IPS DF 6.9 (cell line): ENCODE results near the gene EIF4G2.

Source experiments
- DNase-seq: peaks from one replicate; pipeline ENCODE4 v3.0.0-alpha.2; 2013; ENCODE audit warnings: low read depth, low spot score
- H3K27ac ChIP-seq: one replicate; pipeline ENCODE4 v1.5.1; 2013; ENCODE audit warnings: low read length, control low read depth
- H3K27me3 ChIP-seq: 2 replicates; pipeline ENCODE4 v1.6.1; 2013; ENCODE audit warnings: mild to moderate bottlenecking, low read length; ENCODE audit not compliant: control insufficient read depth, insufficient read depth
- H3K36me3 ChIP-seq: 2 replicates; pipeline ENCODE4 v1.6.1; 2013; ENCODE audit warnings: low read length; ENCODE audit not compliant: control insufficient read depth, insufficient read depth
- H3K4me1 ChIP-seq: 2 replicates; pipeline ENCODE4 v1.6.1; 2013; ENCODE audit warnings: low read length; ENCODE audit not compliant: control insufficient read depth, insufficient read depth
- H3K4me3 ChIP-seq: 2 replicates; pipeline ENCODE4 v1.5.1; 2013; ENCODE audit warnings: mild to moderate bottlenecking, low read length
- H3K9me3 ChIP-seq: 2 replicates; pipeline ENCODE4 v1.6.1; 2013; ENCODE audit warnings: low read length, inconsistent platforms; ENCODE audit not compliant: control insufficient read depth, insufficient read depth
- WGBS: extraction: QIAGEN DNeasy Blood & Tissue Kit; methylation state at CpG from one replicate; pipeline ENCODE4 v1.1.7; 2013; ENCODE audit warnings: mixed read lengths, missing lambda C conversion rate; ENCODE audit not compliant: insufficient read length, insufficient coverage; 5-methylcytosine and 5-hydroxymethylcytosine counted together

Gene EIF4G2

DNA sequence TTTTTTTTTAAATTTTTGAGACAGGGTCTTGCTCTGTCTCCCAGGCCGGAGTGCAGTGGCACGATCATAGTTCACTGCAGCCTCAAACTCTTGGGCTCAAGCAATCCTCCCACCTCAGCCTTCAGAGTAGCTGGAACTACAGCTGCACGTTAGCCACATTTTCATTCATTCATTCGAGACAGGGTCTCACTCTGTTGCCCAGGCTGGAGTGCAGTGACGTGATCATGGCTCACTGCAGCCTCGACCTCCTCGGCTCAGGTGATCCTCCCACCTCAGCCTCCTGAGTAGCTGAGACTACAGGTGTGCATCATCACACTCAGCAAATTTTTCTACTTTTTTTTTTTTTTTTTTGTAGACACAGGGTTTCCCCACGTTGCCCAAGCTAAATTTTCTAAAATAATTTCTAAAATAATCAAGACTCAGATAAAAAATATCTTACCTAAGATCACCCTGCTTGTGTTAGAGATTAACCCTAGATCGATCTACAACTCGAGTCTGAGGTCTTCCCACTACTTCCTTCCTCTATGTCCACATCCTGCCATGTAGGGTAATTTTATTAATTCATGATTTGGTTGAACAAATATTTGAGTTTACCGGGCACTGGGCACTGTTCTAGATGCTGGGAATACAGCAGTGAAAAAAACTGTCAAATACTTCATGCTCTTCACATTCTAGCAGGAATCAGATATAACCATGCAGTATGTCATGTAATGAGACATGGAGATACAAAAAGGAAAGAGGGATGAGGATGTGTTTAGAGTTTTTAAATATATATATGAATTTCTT lies 15.1 kb downstream of the EIF4G2 start:
- Histone ChIP-seq H3K4me3 (no peak overlapping the region), H3K36me3 (peaks cover 12% of the 10 kb centered on the region; the same call in 1 of the 2 replicates), H3K4me1 (no peaks in the 10 kb centered on the region), H3K9me3 (no peaks in the 10 kb centered on the region), H3K27ac (no peak overlapping the region), H3K27me3 (no peaks in the 10 kb centered on the region)
- whole genome bisulfite sequencing: no CpG with 5 or more reads among the region's 11 CpGs
- DNase-seq: no peak

DNA sequence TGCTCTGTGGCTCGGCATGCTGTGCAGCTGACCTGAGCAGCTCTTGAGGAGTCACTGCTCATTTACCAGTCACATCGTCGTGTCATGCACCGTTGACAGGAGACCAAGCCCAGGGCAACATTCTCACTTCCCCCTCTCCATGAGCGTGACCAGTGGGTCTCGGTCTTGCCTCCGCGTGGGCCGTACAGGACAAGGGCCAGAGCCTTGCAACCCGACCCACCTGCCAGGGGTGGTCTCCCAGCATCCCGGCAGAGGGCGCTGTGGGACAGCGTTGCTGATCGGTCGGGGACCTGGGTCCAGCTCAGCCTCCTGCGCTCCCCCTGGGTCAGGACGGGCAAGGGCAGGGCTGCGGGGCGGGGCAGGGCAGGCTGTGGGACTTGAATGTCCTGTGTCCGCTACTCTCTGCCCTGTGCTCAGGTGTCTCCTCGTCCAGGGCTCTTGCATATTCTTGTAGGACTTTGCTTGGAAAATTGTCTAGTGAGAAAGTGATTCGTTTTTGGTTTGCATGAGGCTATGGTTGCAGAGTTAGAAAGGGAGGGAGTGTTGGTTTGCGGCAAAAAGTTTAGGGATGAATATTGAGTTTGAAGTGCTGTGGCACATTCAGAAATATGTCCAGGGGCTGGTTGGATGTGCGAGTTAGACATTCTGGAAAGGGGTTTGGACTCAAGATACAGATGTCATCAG lies 16.2 kb downstream of the EIF4G2 start:
- H3K9me3 ChIP-seq: no peaks in the 10 kb centered on the region
- H3K27me3 ChIP-seq: no peaks in the 10 kb centered on the region
- H3K36me3 ChIP-seq: peaks cover 4% of the 10 kb centered on the region; the same call in 1 of the 2 replicates
- 100% methylated on average over 1 of the region's 24 CpGs for WGBS
- H3K27ac ChIP-seq: no peak overlapping the region
- H3K4me1 ChIP-seq: no peaks in the 10 kb centered on the region
- no peak overlapping the region for H3K4me3 ChIP-seq
- peak; percentile 88 for DNase-seq

DNA sequence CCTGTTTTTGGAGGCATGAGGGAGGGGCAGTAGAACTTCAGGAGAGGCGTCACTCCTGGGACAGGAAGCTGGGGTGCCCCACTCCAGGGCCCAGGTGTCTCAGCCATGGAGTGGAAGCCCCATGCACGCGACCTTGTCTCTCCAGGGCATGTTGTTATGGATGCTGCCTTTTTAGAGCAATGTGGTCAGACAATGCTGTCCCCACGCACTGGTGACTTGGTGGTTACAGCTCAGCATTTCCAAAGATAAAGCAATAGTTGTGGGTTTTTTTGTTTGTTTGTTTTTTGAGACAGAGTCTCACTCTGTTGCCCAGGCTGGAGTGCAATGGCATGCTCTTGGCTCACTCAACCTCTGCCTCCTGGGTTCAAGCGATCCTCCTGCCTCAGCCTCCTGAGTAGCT lies 22.3 kb downstream of the EIF4G2 start:
- Histone ChIP-seq H3K9me3 (no peaks in the 10 kb centered on the region), H3K4me3 (no peak overlapping the region), H3K36me3 (no peaks in the 10 kb centered on the region), H3K27ac (no peak overlapping the region), H3K27me3 (no peaks in the 10 kb centered on the region), H3K4me1 (no peaks in the 10 kb centered on the region)
- DNase-seq: no peak
- no CpG with 5 or more reads among the region's 5 CpGs for WGBS

DNA sequence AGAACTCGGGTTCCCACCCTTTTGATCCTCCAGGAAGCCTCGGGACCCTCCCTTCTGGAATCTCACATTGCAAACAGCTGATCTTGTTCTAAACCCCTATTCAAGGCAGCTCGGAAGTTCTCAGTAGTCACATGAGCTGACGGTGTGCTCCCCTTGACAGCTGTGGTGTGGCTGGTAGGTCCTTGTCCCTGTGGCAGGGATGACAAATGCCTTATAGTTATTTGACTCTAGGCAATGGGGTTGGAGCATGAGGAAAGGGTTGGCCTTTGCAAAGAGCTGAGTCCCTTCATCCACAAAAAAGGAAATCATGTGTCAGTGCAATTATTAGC lies 23.6 kb downstream of the EIF4G2 start:
- Histone ChIP-seq H3K4me3 (no peak overlapping the region), H3K4me1 (no peaks in the 10 kb centered on the region), H3K36me3 (no peaks in the 10 kb centered on the region), H3K27me3 (no peaks in the 10 kb centered on the region), H3K27ac (no peak overlapping the region), H3K9me3 (no peaks in the 10 kb centered on the region)
- no peak for DNase-seq
- no CpG with 5 or more reads among the region's 4 CpGs for WGBS

DNA sequence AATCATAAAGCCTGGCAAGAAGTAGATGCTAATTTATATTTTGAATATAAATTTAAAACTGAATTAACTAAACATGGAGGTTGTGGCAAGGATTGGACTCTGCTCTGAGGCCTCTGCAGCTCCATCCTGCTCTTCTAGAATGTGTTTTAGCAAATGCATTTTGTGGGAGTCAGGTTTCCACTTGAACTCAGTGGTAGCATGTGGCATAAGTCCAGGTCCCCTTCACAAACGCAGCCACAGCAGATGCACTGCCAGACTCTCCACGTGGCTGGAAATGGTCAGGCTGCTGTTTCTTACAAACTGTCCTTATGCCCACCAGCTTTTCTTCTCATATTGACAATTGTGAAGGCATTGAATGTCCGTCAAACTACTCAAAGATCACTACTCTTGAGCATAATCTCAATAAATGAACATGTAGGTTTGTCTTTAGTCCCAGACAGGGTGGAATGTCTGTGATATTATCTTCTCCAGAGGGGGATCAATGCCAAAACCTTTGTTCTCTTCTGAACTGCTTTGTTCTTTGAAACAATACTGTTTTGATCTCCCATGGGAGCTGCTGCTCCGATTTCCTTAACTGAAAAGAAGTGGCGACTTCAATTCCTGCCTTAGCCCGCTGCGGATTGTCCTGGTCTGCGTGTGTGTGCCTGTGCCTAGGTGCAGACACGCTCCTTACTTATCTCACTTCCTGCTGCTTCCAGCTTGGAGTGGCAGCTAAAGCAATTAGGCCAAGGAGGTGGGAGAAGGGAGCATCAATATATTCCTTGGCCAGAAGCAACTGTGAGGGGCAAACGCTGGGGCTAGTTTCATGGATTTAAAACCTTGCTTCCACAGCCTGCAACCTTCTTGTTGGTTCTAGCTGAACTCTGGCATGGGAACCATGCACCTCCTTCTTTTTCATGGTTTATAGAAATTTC lies 24.2 kb downstream of the EIF4G2 start:
- no peak overlapping the region for H3K27ac ChIP-seq
- no peaks in the 10 kb centered on the region for H3K9me3 ChIP-seq
- H3K4me3 ChIP-seq: no peak overlapping the region
- H3K4me1 ChIP-seq: no peaks in the 10 kb centered on the region
- no CpG with 5 or more reads among the region's 10 CpGs for WGBS
- no peaks in the 10 kb centered on the region for H3K27me3 ChIP-seq
- H3K36me3 ChIP-seq: no peaks in the 10 kb centered on the region
- DNase-seq: no peak

DNA sequence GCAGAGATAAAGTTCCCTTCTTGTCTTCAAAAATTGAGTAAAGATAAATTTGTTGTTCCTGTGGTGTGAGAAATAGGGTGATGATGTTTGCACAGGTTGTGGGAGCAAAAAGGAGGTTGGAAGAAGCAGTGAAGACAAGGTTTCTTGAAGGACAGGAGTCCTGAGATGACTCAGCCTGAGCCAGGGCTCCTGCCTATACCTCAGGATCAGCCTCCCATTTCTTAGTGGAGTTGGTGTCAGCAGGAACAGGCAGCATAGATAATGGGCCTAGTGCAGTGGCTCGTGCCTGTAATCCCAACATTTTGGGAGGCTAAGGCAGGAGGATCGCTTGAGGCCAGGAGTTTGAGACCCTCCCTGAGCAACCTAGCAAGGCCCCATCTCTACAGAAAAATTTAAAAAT lies 28.7 kb downstream of the EIF4G2 start:
- Histone ChIP-seq H3K27ac (no peak overlapping the region), H3K4me1 (no peaks in the 10 kb centered on the region), H3K9me3 (no peaks in the 10 kb centered on the region), H3K4me3 (no peak overlapping the region), H3K27me3 (no peaks in the 10 kb centered on the region), H3K36me3 (peaks cover 3% of the 10 kb centered on the region; the same call in 1 of the 2 replicates)
- no CpG with 5 or more reads among the region's 2 CpGs for WGBS
- no peak for DNase-seq

DNA sequence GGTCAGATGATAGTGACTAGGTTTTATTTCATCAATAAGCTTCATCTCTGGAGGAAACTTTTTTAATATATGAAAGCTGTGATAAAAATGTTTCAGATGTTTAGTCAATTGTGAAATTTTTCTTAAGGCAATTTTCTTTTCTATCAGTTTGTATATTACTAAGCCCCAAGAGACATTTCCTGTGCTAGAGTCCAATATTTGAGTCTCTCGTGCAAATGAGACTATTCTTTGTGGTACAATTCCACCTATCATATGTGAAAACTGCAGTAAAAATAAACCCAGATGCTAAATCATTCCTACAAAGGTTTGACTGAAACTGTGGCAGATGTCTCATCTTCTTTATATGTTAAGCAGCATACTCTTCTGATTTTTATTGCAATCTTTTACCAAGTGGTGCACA lies 29.6 kb downstream of the EIF4G2 start:
- H3K27me3 ChIP-seq: no peaks in the 10 kb centered on the region
- no CpG with 5 or more reads among the region's 1 CpG for WGBS
- peaks cover 8% of the 10 kb centered on the region; the same call in 1 of the 2 replicates for H3K36me3 ChIP-seq
- H3K9me3 ChIP-seq: no peaks in the 10 kb centered on the region
- no peak overlapping the region for H3K4me3 ChIP-seq
- no peak for DNase-seq
- no peak overlapping the region for H3K27ac ChIP-seq
- H3K4me1 ChIP-seq: no peaks in the 10 kb centered on the region

DNA sequence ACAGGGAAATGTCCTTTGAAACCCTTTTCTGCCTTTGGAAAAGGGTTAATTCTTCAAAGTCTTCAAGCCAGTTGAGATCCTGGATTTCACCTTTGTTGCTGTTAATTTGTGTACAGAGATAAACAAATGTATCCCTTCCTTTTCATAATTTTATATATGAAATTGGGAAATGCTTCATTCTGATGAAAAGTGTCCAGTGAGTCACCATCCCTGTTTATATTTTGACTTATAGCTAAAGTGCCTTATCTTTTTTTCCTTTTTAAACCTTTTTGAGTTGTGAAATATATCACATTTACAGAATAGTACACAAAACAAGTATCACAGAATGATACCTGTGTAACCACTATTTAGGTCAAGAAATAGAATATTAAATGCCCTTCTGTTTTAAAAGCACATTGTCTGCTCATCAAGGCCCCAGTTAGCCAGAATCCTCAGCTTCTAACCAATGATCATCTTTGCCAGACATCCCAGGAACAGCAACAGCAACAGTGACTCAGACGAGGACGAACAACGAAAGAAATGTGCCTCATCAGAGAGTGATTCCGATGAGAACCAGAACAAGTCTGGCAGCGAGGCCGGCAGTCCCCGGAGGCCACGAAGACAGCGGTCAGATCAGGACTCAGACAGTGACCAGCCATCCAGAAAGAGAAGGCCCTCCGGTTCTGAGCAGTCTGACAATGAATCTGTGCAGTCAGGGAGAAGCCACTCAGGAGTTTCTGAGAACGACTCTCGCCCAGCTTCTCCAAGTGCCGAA lies 30.3 kb downstream of the EIF4G2 start:
- no CpG with 5 or more reads among the region's 13 CpGs for WGBS
- H3K4me3 ChIP-seq: no peak overlapping the region
- H3K9me3 ChIP-seq: no peaks in the 10 kb centered on the region
- H3K4me1 ChIP-seq: no peaks in the 10 kb centered on the region
- H3K27ac ChIP-seq: no peak overlapping the region
- DNase-seq: no peak
- H3K27me3 ChIP-seq: no peaks in the 10 kb centered on the region
- H3K36me3 ChIP-seq: peaks cover 8% of the 10 kb centered on the region; the same call in 1 of the 2 replicates

DNA sequence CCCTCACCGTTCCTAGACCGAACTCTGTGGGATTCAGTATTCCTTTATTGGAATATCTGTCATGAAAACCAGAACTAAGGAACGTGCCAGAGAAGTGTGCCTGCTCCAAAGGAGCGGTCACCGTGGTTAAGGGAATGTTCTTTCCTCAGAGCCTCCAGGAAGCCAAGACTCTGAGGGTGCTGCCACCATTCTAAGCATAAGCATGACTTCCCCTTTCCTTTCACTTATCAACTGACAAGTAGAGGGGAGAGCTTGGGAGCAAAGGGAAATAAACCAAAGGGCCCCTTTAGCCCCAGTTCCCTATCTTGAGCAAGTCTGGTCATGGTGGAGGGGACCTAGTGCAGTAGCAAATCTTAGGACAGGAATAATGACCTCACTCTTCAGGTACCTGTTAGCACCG lies 30.9 kb downstream of the EIF4G2 start:
- H3K27me3 ChIP-seq: no peaks in the 10 kb centered on the region
- no peaks in the 10 kb centered on the region for H3K9me3 ChIP-seq
- no peaks in the 10 kb centered on the region for H3K4me1 ChIP-seq
- H3K4me3 ChIP-seq: no peak overlapping the region
- no peak overlapping the region for H3K27ac ChIP-seq
- DNase-seq: no peak
- H3K36me3 ChIP-seq: peaks cover 8% of the 10 kb centered on the region; the same call in 1 of the 2 replicates
- WGBS: no CpG with 5 or more reads among the region's 6 CpGs

DNA sequence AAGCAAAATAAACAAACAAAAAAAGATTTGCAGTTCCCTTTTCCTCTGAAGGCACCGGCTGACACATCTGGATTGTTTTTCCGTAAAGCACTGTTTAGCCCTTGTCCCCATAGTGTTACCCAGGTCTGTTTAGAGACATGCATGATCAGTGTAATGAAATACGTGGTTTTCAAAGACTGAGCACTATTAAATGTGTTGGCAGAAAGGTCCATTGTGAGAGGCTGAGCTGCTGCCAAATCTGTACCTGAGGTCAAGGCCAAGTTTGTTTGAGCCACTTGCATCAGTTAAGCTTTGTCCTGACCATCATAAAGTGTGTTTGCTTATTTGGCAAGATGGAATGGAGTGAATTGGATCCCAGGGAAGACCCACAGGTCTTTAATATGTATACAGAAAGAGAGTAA lies 31.3 kb downstream of the EIF4G2 start:
- no peaks in the 10 kb centered on the region for H3K9me3 ChIP-seq
- H3K4me3 ChIP-seq: no peak overlapping the region
- peaks cover 10% of the 10 kb centered on the region; the same call in 1 of the 2 replicates for H3K36me3 ChIP-seq
- no peak overlapping the region for H3K27ac ChIP-seq
- no peaks in the 10 kb centered on the region for H3K4me1 ChIP-seq
- no peaks in the 10 kb centered on the region for H3K27me3 ChIP-seq
- WGBS: no CpG with 5 or more reads among the region's 3 CpGs
- no peak for DNase-seq
